Epithelial cell of esophagus (primary cell): Measurements from ENCODE around the gene TMEM101.
"Not testable (repeated sequence)": the region's sequence is repeated elsewhere in the genome, so short reads cannot be mapped to it uniquely, and the experiment has no call there.

ENCODE experiments used
- DNase-seq: peaks from one replicate; pipeline ENCODE4 v3.0.0; 2010; ENCODE audit warnings: low read depth
- H3K4me3 ChIP-seq: 2 replicates; pipeline ENCODE4 v1.5.1; 2011; ENCODE audit warnings: mild to moderate bottlenecking, low read length, control low read depth
- CTCF ChIP-seq: IDR thresholded peaks from 2 replicates; pipeline ENCODE4 v1.5.1; 2011; ENCODE audit warnings: low read depth, mild to moderate bottlenecking, low read length, control low read depth, inconsistent platforms; ENCODE audit not compliant: insufficient read depth; ENCODE audit errors: missing control alignments

The TMEM101 gene

GRCh38 chr17:43970366-43970765, 44.4 kb downstream of the TMEM101 start:
- H3K4me3 ChIP-seq: no peak overlapping the region
- no peak for TF ChIP-seq CTCF
- no peak for DNase-seq

DNA sequence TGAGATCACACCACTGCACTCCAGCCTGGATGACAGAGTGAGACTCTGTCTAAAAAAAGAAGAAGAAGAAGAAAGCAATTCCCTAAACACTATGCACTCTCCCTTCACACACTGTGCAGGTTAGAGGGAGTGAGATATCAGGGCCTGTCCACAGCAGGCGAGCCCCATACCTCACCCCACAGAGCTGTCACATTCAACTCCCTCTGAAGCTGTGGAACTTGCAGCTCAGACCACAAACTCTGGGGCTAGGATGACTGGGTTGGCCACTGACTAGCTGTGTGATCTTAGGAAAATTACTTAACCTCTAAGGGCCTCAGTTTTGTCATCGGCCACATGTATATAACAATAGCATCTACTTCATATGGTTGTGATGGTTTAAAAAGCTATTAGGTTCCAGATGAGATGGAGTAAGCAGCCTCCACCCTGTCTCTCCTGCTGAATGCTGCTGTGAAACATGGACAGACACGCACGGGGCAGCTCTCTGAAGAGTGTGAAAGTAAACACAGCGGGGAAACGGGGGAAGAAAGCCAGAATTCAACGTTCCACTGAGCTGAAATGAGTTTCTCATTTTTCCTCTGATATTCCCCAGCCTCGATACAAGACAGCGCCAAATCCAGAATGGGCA, 47.4 kb downstream of the TMEM101 start:
- H3K4me3 ChIP-seq: no peak overlapping the region
- no peak for DNase-seq
- no peak for TF ChIP-seq CTCF

- TF ChIP-seq CTCF: no peak
- DNase-seq: peak; percentile 46
- H3K4me3 ChIP-seq: no peak overlapping the region
Measured at GRCh38 chr17:43966276-43966675, 48.5 kb downstream of the TMEM101 start.

- no peak overlapping the region for H3K4me3 ChIP-seq
- TF ChIP-seq CTCF: no peak
- no peak for DNase-seq
Measured at GRCh38 chr17:43962479-43962878, 52.3 kb downstream of the TMEM101 start.

DNA sequence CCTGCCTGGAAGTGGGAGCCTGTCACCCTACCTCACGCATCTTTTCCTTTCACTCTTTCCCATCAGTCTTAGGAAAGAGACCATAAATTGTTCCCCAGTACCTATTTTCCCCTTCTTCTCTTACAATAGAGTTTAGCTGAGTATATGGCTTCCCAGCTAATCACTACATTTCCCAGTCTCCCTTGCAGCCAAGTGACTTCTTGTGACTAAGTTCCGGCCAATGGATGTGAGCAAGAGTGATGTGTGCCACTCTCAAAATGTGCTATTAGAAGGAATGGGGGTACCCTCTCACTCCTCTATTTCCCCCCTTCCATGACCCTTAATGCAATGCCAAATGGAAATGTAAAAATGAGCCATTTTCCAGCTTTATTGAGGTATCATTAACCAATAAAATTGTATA, 52.8 kb downstream of the TMEM101 start:
- no peak overlapping the region for H3K4me3 ChIP-seq
- TF ChIP-seq CTCF: no peak
- DNase-seq: no peak

DNA sequence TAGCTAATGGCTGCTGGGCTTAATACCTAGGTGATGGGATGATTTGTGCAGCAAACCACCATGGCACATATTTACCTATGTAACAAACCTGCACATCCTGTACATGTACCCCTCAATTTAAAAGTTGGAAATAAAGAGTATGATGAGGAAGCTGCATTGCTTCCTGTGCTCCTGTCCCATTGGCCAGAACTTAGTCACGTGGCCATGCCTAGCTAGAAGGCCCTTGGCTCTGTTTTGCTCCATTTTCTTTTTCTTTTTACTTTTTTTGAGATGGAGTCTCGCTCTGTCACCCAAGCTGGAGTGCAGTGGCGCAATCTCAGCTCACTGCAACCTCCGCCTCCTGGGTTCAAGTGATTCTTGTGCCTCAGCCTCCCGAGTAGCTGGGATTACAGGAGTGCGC, 53.5 kb downstream of the TMEM101 start:
- not testable (repeated sequence) for DNase-seq, H3K4me3 ChIP-seq
